NCI-H510A (cell line): Measurements from ENCODE around the gene PRODH2.
A peak's percentile ranks its signal among the peaks of the same experiment; 100 is the strongest.
"Not testable (repeated sequence)": the region's sequence is repeated elsewhere in the genome, so short reads cannot be mapped to it uniquely, and the experiment has no call there.

ENCODE experiments used
- DNase-seq: peaks from one replicate; lab custom pipeline; 2025; lab: John Stamatoyannopoulos, UW

PRODH2 gene

DNA sequence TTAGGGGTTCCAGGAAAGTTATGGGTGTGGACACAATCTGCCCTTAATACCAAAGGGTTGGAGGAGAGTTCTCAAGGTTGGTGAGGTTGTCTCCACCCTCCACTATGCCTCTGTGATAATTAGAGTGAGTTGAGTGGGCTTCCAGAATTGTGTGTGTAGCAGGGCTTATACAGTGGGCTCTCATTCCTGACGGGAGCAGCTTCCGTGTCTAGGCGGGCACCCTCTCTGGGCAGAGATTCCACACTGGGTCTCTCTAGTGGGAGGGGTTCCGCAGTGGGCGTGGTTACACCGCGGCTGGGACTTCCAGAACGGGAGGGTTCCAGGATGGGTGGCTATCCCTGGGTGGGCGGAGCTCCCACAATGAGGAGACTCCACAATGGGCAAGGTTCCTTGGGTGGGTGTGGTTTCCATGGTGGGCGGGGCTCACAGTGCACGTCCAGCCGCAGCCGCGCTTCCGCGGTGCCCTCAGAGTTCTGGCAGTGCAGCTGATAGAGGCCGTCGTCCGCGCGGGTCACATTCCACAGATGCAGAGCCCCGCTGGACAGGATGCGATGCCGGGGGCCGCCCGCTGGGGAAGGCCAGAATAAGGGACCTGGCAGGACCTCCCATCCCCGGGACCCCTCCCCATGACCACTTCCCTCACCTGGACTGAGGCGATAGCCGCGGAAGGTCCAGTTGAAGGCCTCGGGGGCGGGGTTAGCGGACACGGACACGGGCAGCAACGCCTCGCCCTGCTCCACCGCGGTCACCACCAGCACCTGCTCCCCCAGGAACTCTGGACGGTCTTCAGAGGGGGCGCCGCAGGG, 31.2 kb upstream of the PRODH2 start:
- DNase-seq, result no peak

DNA sequence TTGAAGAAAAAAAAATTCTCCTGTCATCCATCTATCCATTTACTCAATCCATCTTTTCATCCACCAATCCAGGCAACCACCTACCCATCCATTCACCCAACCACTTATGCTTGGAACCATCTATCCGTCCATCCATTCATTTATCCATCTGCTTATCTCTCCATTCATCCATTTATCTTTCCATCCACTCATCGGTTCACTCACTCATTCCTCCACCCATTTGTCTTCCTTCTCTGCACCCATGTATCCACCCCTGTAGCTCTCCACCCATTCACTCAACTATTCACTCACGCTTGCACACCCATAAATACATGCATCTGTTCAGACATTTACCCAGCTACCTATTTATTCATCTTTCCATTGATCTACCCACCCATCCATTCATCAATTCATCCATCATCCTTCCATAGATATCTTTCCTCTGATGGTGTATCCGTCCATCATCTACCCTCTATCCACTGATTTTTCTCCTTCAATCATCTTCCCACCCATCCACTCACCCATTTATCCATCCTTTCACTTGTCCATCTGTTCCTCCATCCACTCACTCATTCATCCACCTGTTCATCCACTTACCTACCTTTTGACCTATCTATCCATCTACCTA, 30.1 kb upstream of the PRODH2 start:
- DNase-seq, result no peak

DNA sequence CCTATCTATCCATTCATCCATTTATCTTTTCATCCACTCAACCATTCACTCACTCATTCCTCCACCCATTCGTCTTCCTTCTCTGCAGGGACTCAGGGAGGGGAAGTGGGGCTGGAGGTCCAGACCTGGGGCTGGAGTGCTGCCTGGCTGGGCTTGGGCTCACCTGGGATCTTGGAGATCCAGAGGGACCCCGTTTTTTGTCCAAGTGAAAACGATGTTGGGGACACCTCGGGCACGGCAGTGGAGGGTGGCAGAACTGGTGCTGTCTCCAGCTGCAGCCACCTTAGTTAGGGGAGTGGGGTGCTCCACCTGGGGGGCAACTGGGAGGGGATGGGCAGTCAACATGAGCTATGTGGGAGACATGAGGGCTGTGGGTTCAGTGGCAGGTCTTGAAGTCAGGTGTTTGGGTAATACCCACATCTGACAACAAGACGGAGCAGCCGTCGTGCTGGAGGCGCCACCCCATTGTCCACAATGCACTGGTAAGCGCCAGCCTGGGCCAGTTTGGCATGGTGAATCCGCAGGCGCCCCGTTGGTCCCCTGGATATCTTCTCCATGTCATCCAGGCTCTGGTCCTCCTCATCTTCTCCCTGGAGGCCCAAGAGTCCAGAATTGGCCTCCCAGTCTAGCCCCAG, 29.4 kb upstream of the PRODH2 start:
- DNase-seq, result no peak

- DNase-seq, result not testable (repeated sequence)
These were observed 23.5 kb upstream of the PRODH2 start for GRCh38 chr19:35836096-35836495.

GRCh38 chr19:35833972-35834371, 21.3 kb upstream of the PRODH2 start:
- DNase-seq, result no peak

- no peak for DNase-seq
These were observed 19.4 kb upstream of the PRODH2 start for GRCh38 chr19:35832054-35832453.

GRCh38 chr19:35830986-35831385, 18.3 kb upstream of the PRODH2 start:
- no peak for DNase-seq

- DNase-seq, result no peak
These were observed 16.2 kb upstream of the PRODH2 start for GRCh38 chr19:35828692-35829301.

GRCh38 chr19:35824150-35824549, 11.5 kb upstream of the PRODH2 start:
- no peak for DNase-seq

GRCh38 chr19:35822579-35822978, 9.9 kb upstream of the PRODH2 start:
- no peak for DNase-seq

DNA sequence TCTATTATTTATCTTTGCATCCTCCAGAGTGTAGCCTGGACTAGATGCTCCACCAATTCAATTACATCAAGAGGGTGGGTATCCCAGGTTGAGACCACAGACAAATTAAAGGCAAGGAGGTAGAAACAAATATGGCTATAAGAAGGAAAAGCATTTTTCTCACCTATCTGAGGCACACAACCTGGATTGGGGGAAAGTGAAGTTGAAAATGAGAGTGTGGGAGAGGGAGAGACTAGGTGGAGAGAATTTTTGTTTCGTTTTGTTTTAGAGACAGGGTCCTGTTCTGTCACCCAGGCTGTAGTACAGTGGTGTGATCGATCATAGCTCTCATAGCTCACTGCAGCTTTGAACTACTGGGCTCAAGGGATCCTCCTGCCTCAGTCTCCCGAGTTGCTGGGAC, 5.8 kb upstream of the PRODH2 start:
- no peak for DNase-seq

- no peak for DNase-seq
These were observed 4.2 kb upstream of the PRODH2 start for GRCh38 chr19:35816846-35817245.

GRCh38 chr19:35816262-35816661, 3.6 kb upstream of the PRODH2 start:
- no peak for DNase-seq

- DNase-seq, result no peak
These were observed 622 bp upstream of the PRODH2 start for GRCh38 chr19:35813043-35813890.

- no peak for DNase-seq
These were observed 1.1 kb downstream of the PRODH2 start for GRCh38 chr19:35811317-35812219.

DNA sequence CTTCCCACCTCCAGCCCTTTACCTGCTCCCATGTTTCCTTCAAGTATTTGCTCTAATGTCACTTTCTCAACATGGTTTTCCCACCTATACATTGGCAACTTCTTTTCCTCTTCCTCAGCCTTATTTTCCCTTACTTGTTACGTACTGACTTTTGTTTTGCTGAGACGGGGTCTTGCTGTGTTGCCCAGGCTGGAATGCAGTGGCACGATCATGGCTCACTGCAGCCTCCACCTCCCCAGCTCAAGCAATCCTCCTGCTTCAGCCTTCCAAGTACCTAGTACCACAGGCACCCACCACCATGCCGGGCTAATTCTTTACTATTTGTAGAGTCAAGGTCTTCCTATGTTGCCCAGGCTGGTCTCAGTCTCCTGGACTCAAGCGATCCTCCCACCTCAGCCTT, 5.0 kb downstream of the PRODH2 start:
- no peak for DNase-seq

- no peak for DNase-seq
These were observed 6.0 kb downstream of the PRODH2 start for GRCh38 chr19:35806597-35806996.

GRCh38 chr19:35805526-35806102, 7.0 kb downstream of the PRODH2 start:
- DNase-seq, result peak; percentile 27

- no peak for DNase-seq
These were observed 10.8 kb downstream of the PRODH2 start for GRCh38 chr19:35801828-35802227.

DNA sequence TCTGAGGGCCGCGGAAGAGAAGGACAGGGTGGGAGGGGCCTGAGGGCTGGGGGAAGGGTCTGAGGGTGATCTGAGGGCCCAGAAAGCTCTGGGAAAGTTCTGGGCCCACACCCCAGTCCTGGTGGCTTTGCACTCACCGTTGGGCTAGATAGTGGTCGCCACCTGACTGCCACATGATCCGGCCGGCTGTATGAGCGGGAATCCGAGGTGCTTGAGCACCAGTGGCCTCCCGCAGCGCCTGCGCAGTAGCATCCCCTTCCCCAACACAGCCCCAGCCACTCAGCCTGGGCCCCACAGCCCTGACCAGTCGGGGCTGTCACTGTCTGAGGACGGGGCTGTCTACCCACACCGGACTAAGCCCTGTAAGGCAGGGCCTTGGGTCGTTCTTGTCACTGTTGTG, 15.0 kb downstream of the PRODH2 start:
- no peak for DNase-seq
